Suppressor macrophage treated with lipopolysaccharide for 4 hours (primary cell): Measurements from ENCODE around the gene MTHFSD.

Source experiments
- DNase-seq: peaks from one replicate; pipeline ENCODE4 v3.0.0-alpha.2; 2020

Gene MTHFSD

GRCh38 chr16:86510465-86511261, 44.4 kb downstream of the MTHFSD start, which contains the start of gene FOXF1:
Gene FOXF1, plus strand, starts transcription at chr16:86510527. Its CDS starts 43 bp downstream, at chr16:86510570.
- DNase-seq: peak; percentile 41

- DNase-seq: no peak
These were observed 45.1 kb downstream of the MTHFSD start for GRCh38 chr16:86509759-86510464.

- DNase-seq: peak; percentile 75
These were observed 45.9 kb downstream of the MTHFSD start for GRCh38 chr16:86508947-86509758.

GRCh38 chr16:86508028-86508946, 46.7 kb downstream of the MTHFSD start:
- no peak for DNase-seq

- no peak for DNase-seq
These were observed 47.6 kb downstream of the MTHFSD start for GRCh38 chr16:86507173-86508027.

GRCh38 chr16:86505899-86506864, 48.9 kb downstream of the MTHFSD start:
- no peak for DNase-seq

GRCh38 chr16:86505185-86505898, 49.7 kb downstream of the MTHFSD start:
- peak; percentile 18 for DNase-seq

- DNase-seq: no peak
These were observed 50.5 kb downstream of the MTHFSD start for GRCh38 chr16:86504315-86505184.

- DNase-seq: no peak
These were observed 51.2 kb downstream of the MTHFSD start for GRCh38 chr16:86503830-86504229.

GRCh38 chr16:86502856-86503748, 51.9 kb downstream of the MTHFSD start:
- no peak for DNase-seq

- DNase-seq: no peak
These were observed 52.8 kb downstream of the MTHFSD start for GRCh38 chr16:86501989-86502855.

- DNase-seq: no peak
These were observed 54.1 kb downstream of the MTHFSD start for GRCh38 chr16:86500708-86501510.

GRCh38 chr16:86499889-86500707, 54.9 kb downstream of the MTHFSD start:
- DNase-seq: no peak

GRCh38 chr16:86499440-86499786, 55.6 kb downstream of the MTHFSD start:
- no peak for DNase-seq
